NCI-H226 (cell line): ENCODE data around the gene TRIM61.
"Not testable (repeated sequence)": the region's sequence is repeated elsewhere in the genome, so short reads cannot be mapped to it uniquely, and the experiment has no call there.

Experiments
- DNase-seq: peaks from one replicate; pipeline ENCODE4 v3.0.0-alpha.2; 2015

Gene TRIM61

DNA sequence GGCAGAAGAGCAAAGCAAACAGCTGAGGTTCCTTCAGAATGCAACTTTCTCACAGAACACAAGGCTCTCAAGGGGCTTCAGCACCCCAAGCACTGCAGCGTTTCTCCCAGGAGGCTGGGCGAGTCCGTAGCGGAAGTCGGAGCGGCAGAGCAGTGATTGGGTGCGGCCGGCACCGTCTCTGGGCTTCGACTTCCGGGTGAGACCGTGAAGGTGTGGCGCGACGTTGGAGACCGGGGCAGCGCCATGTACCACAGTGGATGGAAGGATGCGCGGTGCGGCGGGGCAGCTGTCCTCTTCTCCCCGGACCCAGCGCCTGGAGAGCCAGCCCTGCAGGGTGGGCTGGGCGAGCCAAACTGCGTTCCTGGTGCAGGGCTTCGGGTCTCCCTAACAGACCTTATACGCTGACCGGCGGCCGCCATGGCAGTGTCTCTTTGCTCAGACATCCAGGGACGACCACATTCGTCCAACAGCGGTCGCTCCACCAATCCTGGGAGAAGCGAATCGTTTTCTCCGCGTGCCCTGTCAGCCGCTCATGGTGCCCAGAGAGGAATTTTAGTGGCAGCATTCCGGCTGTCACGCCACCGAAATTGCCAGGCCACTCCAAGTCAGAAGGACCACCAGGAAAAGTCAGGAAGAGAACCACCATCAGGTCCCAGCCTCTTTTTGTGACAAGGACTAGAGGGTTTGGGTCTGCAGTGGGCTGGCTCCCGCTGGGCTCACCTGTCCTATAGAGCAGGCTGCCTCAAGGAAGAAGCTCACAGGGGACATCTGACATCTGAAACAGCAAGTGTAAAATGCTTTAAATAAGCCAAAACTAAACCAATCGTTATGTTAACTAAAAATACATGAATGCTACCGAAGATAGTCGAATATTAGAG, 20.5 kb downstream of the TRIM61 start:
- peak; percentile 66 for DNase-seq

DNA sequence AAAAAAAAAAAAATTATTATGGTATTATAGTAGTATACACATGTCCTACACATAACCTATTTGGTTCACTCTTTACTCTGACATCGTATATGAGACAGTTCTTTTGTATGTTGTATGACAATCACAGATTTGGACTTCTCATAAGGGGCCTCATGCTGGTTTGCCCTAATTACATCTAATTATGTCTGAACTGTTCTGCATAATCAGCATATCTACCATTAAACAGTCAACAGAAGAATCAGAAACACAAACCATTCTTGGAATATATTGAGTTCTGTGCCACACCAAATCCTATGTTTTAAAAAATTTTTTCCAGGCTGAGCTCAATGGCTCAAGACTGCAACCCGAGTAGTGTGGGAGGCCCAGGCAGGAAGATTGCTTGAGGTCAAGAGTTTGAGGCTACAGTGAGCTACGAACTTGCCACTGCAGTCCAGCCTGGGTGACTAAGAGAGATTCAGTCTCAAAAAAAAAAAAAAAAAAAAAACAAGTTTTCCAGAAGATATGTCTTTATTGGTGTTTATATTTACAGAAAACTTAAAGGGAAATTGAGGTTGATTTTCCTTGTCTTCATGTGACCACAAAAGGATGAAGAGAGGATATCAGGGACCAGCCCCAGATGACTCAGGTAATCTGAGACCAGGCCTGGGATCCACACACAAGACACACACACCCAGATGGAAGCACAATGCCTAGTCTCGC, 22.2 kb downstream of the TRIM61 start:
- peak; percentile 44 for DNase-seq

DNA sequence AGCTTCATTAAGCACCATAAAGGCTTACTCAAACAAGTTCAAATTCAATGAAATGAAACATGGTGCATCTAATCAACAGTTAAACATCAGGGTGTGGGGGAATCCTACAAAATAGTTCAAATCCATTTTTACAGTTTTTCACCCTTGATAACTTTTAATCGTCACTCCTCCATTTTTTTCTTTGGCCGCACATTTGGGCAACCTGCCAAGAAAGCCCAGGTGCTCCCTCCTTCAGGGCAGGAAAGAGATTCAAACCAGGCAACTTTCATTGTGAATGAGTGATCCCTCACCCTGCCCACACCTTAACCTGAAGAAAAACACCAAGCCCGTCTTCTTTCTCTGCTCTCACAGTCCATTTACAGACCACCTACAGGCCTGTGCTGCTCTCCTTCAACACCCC, 24.9 kb downstream of the TRIM61 start:
- no peak for DNase-seq

DNA sequence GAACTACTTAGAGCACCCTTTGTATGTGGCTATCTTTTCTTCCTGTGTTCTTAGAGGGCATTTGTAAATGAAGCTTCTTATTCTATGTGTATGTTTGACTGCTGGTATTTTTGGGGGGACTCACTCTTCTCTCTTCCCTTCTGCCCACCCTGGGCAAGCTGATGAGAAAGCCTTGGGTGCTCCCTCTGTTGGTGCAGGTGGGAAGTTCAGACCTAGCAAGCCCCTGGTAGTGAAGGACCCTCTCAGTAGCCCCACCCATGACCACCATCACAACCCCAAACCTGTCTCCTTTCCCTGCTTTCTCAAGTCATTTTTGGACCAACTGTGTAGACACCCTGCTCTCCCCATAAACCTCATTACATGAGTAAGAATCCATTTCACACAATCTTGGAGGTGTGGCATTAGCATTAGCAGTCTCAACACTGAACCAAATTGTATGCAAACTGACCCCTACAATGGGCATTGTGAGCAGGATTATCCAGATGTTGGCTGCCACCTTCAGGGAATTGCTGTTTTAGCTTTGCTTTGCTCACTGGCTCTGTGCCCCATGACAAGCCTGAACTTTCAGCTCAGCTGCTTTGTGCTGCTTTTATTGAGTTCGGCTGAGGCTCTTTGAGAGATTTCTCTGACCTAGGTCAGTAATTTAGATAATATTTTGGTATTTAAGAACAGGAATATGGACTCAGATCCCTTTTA, 27.9 kb downstream of the TRIM61 start:
- DNase-seq = no peak

DNA sequence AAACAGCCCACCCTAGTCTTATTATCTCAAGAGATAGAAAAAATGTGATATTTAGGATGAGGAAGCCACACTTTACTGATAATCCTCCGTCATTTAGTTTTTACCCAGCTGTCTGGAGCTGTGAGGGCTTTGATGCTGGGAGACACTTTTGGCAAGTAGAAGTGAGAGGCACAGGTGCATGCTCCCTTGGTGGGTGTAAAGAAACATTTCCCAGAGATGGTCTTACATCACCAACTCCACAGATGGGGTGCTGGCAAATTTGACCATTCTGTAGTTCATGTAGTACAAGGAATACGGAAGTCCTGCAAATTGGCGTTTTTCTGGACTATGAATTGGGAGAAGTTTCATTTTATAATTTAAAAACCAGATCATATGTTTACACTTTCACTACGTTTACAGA, 28.5 kb downstream of the TRIM61 start:
- no peak for DNase-seq

DNA sequence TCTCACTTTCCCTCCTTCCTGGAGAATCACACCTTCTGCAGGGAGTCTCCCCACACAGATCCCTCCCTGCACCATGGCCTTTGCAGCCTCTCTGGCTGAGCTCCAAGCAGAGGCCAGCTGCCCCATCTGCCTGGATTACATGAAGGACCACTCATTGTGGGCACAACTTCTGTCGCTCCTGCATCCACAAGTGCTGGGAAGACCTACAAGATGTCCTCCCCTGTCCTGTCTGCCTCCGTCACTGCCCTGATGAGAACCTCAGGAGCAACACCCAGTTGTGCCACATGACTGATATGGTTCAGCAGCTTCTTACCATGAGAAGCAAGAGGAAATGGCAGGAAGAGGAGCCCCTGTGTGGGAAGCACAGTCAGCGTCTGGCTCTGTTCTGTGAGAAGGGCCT, 29.5 kb downstream of the TRIM61 start:
- not testable (repeated sequence) for DNase-seq

DNA sequence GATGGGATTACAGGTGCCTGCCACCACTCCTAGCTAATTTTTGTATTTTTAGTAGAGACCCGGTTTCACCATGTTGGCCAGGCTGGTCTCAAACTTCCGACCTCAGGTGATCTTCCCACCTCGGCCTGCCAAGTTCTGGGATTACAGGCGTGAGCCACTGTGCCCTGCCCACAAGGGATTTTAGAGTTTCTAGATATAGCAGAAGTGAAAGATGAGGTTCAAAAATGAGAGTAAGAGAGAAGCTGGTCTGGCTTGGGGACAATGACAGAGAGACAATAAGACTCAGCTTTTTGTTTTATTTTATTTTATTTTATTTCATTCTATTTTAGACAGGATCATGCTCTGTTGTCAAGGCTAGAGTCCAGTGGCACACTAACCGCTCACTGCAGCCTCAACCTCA, 30.6 kb downstream of the TRIM61 start:
- DNase-seq = no peak

DNA sequence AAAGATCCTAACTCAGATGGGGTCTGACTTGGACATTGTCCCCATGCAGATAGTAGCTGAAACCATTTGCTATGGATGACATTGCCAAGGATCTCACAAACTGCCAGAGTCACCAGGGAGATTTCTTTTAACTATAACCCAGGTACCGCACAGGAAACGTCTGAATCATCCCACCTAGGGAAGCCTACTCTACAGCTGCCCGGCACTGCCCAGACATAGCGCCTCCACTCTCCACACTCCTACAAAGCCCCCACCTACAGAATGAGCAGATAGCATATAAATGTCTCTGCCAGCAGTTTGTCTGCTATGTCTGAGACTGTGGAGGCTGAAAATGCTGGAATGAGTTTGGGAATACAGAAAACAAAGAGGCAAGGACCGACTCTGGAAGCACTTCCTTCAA, 32.3 kb downstream of the TRIM61 start:
- DNase-seq = no peak

DNA sequence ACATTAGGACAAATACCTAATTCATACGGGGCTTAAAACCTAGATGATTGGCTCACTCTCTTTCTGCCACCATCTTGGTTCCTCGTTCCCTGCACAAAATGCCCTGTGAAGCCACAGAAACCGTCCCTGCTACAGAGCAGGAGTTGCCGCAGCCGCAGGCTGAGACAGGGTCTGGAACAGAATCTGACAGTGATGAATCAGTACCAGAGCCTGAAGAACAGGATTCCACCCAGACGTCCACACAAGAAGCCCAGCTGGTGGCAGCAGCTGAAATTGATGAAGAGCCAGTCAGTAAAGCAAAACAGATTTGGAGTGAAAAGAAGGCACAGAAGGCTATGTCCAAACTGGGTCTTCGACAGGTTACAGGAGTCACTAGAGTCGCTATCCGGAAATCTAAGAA, 34.3 kb downstream of the TRIM61 start:
- no peak for DNase-seq

DNA sequence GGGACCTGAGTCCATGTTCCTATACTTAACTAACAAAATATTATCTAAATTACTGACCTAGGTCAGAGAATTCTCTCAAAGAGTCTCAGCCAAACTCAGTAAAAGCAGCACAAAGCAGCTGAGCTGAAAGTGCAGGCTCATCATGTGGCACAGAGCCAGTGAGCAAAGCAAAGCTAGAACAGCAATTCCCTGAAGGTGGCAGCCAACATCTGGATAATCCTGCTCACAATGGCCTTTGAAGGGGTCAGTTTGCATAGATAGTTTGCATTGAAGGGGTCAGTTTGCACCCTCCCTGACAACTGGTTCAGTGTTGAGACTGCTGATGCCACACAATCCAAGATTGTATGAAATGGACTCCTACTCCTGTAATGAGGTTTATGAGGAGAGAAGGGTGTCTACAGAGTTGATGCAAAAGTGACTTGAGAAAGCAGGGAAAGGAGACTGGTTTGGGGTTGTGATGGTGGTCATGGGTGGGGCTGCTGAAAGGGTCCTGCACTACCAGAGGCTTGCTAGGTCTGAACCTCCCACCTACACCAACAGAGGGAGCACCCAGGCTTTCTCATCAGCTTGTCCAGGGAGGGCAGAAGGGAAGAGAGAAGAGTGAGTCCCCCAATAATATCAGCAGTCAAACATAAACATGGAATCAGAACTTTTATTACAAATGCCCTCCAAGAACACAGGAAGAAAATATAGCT, 39.7 kb downstream of the TRIM61 start:
- peak; percentile 16 for DNase-seq

DNA sequence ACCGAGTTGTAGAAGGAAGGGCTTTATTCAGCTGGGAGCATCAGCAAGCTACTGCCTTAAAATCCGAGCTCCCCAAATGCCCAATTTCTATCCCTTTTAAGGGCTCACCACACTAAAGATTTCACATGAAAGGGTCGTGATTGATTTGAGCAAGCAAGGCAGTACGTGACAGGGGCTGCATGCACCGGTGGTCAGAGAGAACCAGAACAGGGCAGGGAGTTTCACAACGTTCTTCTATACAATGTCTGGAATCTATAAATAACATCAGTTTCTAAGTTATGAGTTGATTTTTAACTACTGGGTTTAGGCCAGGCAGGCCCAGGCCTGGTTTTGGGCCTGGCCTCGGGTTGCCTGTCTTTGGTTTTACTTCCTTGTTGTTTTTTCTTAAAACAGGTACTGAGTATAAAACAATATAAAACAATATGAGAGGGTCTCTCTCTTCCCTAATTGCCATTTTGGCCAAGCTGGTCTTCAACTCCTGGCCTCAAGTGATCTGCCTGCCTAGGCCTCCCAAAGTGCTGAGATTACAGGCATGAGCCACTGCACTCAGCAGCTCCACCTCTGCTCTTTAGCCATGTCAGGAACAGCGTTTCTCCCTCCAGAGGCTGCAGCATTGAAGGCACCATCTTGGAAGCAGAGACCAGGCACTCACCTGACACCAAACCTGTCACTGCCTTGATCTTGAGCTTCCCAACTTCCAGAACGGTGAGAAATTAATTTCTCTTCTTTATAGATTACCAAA, 41.4 kb downstream of the TRIM61 start:
- DNase-seq = not testable (repeated sequence)

DNA sequence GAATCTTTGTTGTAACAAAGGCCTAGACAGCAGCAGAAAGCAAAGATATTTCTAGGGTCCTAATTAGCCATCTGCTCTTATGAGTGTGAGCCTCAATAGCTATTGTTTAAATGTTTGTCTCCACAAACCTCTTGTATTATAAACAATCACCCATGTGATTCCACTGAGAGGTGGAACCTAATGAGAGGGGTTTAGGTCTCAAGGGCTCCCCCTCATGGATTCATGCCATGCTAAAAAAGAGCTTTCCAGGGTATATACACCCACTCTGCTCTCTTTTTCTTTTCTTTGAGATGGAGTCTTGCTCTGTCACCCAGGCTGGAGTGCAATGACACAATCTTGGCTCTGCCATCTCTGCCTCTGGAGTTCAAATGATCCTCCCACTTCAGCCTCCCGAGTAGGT, 42.1 kb downstream of the TRIM61 start:
- no peak for DNase-seq

DNA sequence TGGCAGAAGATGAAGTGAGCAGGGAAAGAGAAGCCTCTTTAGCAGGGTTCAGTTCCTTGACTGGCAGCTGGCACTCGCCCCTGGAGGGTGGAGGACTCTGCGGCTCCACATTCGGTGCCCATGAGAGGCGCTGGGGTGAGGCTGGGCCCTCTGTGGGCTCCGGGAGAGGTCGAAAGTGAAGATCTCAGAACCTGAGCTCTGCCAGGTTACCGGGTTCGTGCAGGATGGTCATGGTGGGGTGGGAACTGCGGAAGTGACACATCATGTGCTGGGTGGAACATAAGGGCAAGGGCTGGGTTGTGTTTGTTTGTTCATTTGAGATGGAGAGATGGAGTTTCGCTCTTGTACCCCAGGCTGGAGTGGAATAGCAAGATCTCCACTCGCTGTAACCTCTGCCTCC, 44.2 kb downstream of the TRIM61 start:
- DNase-seq = no peak

DNA sequence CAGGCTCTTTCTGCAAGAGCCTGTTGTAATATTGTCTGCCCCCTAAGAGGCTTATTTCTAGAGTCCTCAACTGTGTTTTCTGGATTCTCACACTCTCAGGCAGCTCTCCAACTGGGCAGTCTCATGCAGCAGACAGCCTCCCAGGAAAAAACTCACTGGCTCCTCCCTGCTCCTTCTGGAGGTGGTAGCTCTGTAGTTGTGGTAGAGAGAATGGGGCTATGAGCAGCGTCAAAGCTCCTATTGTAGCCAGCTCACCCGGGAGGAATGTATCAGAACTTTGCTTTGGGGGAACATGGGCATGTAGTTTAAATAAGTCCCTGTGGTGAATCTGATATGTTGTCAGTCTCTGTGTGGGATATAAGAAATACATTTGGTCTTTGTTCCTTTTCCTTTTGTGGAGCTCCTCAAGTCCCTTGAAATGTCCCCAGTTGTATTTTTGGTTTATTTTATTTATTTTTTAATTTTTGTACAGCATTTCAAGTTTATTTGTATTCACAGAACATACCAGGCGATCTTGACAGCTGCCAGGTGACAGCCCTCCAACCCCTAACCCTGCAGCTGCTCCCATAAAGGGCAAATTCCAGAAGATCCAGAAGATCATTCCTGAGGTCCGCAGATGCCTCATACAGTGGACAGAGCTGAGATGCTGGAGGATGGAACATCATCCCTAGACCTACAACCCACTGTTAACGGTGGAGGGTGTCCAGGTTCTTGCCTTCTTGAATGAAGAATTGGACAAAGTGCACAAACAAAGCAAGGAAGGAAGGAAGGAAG, 45.7 kb downstream of the TRIM61 start:
- DNase-seq = peak; percentile 45

DNA sequence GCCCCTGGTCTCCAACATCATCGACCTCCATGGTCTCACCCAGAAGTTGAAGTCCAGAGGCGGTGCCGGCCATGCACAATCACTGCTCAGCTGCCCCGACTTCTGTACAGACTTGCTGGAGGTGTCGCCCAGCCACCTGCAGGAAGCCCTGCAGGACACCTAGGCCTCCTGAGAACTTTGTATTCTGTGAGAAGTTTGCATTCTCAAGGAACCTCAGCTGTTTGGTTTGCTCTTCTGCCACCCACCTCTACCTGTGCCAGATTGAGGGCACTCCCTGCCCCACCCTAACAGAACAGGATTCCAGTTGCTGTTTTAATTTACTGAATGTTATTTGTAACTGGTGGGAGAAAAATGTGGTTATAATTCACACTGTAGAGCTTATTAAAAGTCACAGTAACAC, 46.8 kb downstream of the TRIM61 start:
- DNase-seq = no peak

DNA sequence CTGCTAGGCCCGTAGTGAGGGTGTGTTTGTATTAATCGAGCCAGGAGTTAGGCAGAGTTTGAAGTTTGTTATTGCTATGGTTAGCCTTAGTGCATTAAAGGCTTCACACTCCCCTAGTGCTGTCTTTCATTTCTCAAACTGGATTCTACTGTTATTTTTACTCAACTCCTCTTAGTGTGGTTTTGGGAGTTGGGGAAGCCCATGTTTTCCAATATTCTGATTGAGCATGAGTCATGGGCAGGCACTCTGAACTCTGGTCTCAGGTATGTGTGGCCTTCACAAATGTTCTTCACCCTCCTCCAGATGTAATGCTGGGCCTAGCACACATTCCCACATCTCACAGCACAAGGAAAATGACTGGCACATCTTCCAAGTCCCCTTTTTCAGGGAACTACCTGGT, 50.4 kb downstream of the TRIM61 start:
- DNase-seq = peak; percentile 37

DNA sequence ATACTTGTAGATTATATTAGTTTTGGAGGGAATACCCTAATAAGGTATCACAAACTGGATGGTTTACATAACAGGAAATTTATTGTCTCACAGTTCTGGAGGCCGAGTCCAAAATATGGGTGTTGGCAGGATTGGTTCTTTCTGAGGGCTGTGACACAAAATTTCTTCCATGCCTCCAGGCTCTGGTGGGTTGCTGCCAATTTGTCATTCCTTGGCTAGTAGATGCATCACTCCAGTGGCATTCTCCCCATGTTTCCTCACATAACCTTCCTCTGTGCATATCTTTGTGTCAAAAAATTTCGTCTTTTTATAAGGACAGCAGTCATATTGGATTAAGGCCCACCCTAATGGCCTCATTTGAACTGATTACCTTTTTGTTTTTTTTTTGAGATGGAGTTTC, 51.2 kb downstream of the TRIM61 start:
- DNase-seq = peak; percentile 65

DNA sequence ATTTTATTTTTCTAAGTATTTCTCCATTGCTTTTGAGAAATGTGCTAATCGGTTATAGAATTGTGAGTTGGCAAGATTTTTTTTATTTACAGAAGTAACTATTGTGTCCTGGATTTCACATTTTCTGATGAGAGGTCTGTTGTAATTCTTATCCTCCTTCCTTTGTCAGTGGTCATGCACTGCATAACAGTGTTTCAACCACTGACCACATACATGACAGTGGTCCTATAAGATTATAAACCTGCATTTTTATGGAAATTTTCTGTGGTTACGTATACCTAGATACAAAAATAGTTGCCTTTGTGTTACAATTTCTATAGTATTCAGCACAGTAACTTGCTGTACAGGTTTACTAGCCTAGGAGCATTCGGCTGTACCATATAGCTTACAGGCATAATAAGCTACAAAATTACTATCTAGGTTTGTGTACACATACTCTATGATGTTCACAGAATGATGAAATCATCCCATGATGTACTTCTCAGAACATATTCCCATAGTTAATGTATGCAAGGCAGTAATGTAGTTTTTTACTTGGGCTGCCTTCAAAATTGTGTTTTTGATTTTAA, 52.7 kb downstream of the TRIM61 start:
- no peak for DNase-seq

DNA sequence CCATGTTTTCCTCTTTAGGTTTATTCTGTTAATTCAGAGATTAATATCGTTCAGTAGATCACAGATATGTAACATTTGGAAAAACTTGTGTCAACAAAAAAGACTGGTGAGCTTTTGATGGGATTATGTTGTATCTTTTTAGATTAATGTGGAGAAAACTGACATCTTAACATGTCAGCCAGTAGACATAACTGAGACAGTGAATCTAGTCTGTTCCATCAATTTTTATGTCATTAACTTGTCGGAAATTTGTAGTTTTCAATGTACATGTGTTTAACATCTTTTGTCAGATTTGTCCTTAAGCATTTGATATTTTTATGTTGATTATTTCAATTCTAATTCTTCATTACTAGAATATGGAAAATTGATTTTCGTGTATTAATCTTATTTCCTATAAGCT, 58.5 kb downstream of the TRIM61 start:
- no peak for DNase-seq
